GM11168 (cell line): Measurements from ENCODE around the gene MRPL40.

Source experiments
- in situ Hi-C: fragments of 300-500 bp; cut with MboI; formaldehyde crosslinking; loops from one replicate; pipeline ENCODE4 v1.12.0; 2022; ENCODE audit warnings: low sequenced_read_pairs; ENCODE audit not compliant: unreplicated experiment

The MRPL40 gene

DNA sequence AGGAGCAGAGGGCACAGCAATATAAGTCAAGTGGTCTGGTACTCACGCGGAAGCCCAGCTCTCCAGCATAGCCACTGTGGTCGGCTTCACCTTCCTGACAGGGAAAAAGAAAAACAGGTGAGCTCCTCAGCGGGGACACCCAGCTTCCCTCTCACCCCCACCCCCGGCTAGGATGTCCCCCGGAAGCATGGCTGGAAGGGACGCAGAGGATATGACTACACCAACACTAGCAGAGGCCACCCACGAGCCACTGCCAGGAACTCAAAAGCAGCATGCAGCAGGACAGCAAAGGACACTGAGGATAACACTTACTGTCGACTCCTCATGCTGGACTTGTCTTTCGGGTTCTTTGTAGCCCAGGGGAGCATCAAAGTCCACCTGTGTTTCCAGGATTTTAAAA is 24.2 kb downstream of the MRPL40 start:
- in situ Hi-C loops = no loop called here

DNA sequence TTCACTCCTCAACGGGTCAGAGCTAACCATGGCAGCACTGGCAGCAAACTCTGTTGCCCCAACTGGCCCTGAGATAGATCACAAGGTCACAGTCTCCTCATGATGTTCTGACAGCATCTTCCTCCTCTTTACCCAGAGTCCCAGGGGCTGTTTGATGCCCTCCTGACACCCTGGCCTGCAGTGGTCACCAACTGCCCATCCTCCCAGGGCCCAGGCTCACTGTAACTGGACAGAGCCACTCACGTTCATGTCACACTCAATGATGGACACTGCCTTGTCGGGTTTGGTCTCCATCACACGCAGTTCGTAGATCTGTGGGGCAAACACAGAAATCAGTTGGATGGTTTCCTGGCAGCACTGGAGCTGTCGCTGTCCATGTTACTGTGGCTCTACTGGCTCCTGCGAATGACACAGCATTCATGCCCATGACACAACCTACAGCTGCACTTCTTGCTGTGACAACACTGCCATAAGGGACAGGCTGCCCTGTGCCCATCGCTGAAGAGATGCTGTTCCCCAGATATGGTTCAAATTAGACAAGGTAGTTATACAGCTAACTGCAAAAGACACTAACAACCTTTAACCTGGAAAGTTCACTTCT is 25.6 kb downstream of the MRPL40 start:
- in situ Hi-C loops = no loop called here

GRCh38 chr22:19460036-19460435 is 27.7 kb downstream of the MRPL40 start:
- in situ Hi-C loops = no loop called here

- in situ Hi-C loops = no loop called here
These were observed 29.2 kb downstream of the MRPL40 start for GRCh38 chr22:19461506-19461905.

- in situ Hi-C loops = no loop called here
These were observed 30.7 kb downstream of the MRPL40 start for GRCh38 chr22:19463008-19463407.

DNA sequence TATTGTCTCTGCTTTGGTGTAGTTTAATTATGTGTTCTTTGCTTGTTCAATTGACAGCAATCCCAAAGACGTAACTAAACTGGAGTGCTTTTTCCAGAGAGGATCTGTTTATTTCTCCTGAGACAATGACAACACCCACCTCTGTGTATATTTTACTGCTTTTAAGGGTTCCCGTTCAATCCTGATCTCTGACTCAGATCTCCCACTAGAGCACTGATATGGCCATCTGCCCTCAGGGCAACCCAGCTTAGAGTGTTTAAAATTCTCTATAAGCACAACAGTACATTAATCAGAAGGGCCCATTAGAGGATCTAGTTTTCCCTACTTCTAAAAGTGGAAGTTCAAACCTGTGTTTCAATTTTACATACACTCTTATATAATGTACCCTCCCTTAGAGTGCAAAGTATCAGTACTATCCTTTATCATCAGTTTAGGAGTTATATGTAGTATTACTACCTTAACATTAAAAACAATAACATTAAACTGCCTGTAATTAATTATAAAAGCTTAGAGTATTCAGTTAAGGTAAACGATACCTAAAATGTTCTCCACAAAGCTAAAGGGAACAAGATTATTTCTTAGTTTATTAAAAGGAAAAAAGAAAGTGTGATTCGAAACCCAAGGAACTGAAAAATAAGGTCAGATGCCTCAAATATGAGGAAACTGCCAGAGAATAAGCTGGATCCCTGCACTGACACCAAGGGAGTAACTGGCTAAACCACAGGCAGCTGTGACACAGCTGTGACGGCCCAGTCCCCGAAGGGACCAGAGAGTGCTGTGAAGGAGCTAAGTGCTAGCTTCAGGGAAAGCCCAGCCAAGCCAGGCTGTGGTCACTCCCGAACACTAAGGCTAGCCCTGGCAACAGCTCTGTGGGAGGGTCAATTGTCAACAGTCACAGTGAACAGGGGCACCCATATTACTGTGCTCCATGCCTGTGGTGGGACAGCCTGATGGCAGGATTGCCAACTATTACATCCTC is 31.4 kb downstream of the MRPL40 start:
- in situ Hi-C loops = no loop called here

DNA sequence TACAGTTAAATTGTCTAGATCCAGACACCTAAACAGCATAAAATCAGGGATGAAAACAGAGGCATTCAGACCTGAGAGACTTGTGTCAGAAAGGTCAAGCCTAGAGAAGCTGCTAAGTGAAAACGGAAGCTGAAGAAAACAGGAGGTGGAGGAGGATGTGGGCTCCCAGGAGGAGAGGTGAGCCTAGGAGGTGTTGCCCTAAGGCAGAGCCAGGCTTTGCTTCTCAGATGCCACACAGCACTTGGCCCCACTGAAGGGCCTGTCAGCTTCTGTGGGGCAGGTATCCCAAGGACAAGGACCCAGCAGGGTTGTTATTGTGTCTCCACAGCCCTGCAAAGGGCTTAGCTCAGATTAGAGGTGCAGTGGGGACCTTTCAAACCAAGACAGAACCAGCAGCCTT is 32.2 kb downstream of the MRPL40 start:
- in situ Hi-C loops = no loop called here

- in situ Hi-C loops = no loop called here
These were observed 32.6 kb downstream of the MRPL40 start for GRCh38 chr22:19464975-19465374.

GRCh38 chr22:19466126-19466716 is 33.9 kb downstream of the MRPL40 start:
- in situ Hi-C loops = no loop called here

DNA sequence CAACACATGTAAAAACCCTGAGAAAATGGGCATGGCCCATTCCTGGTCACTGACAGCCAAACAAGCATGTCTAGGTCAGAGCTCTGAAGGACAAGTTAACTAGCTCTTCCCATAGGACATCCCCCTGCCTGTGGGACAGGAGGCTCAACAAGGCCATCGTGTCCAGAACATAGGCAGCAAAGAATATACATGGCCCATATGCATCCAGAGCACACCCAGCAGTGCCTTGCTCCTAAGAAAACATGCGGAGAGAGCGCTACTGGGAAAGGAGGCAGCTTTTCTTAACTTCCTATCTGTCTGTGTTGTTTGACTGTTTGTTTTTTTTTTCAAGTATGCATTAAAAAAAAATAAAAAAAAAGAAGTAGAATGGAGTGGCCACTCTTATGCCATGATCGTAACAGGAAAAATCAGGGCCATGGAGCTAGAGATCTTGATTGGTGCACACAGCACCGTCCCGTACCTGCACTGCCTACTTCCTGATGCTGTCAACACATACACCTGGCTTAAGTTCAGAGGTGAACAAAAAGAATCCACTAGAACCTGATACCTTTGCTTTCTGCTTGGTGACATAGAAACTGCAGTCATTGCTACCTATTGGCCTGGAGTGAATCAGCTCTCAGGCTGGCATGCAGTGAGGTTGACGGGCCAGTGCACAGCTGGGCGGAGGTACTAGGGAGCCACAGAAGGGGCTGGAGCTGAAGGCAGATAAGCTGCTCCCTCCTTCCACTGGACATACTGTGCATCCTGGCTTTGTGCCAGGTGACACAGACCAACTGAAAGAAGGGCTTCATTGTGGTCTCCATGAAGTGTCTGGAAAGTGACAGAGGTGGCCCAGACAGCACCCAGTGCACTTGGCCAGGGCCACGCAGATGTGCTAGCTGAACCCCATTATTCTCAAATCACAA is 34.8 kb downstream of the MRPL40 start:
- in situ Hi-C loops = no loop called here

- in situ Hi-C loops = no loop called here
These were observed 35.6 kb downstream of the MRPL40 start for GRCh38 chr22:19467912-19468311.

DNA sequence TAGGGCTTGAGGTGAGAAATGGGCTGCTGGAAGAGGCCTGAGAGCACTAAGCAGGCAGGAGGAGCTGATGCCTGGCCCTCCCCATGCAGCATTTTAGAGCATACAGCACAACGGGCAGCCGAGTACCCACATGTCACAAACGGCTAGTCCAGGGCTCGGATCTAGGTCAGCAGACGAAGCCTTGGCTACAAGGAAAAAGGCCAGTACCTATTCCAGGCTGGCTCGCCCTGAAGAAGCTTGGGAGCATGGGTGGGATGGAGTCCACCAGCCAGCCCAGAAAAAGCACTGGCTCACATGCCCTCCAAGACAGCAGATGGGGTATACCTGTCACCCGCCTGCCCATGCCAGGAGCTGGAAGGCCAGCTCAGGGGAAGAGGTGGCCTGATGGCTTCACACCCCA is 37.1 kb downstream of the MRPL40 start:
- in situ Hi-C loops = no loop called here

DNA sequence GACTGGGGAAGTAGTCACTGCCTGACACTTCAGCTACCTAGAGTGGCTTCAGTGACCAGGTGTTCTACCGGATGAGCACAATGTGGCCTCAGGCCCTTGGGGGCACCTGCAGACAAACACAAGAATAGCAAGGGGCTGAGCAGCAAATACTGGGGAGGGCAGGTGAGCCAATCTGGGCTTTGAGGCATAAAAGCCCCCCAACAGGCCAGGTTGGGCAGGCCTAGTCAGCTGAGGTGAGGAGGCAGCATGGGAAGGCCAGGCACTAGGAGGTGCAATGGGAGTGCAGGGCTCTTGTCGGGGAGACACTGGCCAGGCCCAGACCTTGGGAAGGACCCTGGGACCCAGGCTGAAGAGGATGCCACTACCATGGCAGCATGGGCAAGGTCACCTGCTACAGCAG is 37.7 kb downstream of the MRPL40 start:
- in situ Hi-C loops = no loop called here

- in situ Hi-C loops = no loop called here
These were observed 39.2 kb downstream of the MRPL40 start for GRCh38 chr22:19471572-19471971.

DNA sequence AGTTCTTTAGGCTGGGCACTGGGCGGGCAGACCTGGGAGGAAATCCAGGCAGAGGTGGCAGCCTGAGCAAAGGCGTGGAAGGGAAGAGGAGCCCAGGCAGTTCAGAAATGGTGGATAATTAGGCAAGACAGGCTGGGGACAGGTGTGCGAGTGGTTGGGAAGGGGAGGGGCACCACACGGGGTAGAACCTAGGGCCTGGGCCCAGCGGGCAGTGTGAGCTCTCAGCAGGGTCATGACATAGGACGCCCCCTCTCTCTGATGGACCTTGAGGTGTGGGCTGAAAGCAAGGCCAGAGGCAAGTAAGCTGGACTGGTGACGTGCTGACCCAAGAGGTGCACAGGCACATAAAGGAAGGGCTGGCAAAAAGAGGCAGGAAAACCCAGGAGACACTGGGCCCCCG is 39.9 kb downstream of the MRPL40 start:
- in situ Hi-C loops = no loop called here

DNA sequence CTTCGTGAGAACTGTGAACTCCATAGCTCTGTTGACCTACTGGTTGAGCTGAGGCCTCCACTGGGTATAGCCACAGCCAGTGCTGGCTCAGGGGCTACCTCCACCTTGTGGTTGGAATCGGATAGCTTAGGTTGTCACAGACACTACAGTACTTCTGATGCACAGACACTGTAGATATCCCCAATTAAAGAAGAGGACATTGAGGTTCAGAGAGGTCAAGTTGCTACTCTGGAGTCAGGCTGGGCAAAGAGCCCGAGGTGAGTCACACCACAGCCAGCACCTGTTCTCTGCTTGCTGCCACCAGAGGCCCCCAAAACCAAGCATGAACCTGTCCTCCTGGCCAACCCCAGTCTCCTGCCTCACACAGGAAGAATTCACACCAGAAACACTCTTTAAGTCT is 41.2 kb downstream of the MRPL40 start:
- in situ Hi-C loops = no loop called here

GRCh38 chr22:19476023-19476422 is 43.7 kb downstream of the MRPL40 start:
- in situ Hi-C loops = no loop called here

DNA sequence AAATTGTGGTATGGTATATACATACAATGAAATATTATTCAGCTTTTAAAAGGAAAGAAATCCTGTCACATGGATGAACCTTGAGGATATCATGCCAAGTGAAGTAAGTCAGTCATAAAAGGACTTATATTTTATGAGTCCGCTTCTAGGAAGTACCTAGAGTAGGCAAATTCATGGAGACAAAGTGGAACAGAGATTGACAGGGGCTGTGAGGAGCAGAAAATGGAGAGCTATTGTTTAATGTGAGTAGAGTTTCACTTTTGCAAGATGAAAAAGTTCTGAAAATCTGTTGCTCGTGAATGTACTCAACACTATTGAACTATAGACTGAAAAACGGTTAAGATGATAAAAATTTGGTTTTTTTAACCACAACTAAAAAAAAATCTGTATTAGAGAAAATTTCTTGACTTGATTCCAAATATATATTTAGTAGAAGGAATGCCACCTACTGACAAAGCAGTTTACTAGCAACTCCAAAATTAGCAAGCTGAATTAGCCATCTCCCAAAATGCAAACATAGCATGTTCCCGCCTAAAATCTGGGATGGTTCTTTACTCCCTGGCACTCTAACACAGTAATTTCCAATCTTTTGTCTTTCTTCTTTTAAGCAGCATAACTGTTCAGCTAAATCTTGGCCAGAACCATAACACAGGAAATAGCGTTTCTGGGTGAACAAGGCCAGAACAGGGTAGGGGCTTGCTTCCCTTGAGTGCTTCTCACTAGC is 45.1 kb downstream of the MRPL40 start:
- in situ Hi-C loops = no loop called here

DNA sequence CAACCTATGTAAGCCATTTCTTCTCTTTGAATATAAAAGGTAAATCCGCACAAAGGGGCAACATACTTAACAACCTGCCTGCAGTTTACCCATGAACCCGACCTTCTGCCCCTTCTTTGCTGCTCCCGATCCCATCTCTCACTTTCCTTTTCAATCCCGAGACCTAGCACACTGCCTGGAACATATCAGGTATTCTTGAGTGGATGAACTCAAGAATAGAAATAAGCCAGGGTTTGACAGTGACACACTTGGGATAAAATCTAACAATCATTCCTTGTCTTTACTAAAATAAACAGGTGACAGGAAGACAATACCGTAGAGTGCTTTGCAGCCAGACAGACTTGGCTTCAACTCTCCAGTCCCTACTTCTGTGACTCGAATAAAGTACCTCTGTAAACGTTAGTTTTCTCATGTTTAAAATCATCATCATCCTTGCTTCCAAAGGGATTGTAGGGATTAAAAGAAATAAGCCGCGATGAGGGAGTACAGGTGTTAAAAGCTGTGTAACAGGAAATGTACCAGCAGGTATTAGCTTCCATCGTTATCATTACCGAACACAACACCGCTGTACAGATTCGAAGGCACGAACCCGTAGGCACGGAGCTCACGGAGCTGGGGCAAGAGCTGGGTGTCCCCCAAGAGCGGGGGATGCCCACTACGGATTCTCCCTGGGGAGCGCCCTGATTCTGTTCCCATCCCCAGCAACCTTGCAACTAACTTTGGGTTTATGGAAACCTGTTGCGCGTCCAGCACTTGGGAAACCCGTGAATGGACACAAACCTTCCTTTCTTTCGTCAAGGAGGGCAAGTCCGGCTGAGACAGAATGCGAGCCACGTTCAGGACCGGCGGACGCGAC is 45.9 kb downstream of the MRPL40 start:
- in situ Hi-C loops = no loop called here
